Skin of body (tissue), 2 donors: Measurements from ENCODE around the gene CCDC92. TPM values are rescaled to one million over a fixed set of nuclear protein-coding genes. Genes with fewer than 3 reads are reported as not detected.

ENCODE experiments used
- DNase-seq: peaks from one replicate; lab custom pipeline; 2025; lab: John Stamatoyannopoulos, UW
- total RNA-seq: library from RNA; depleted of rRNA; stranded (reverse); fragments of >200 nt; gene quantifications from one replicate; pipeline ENCODE4 v1.2.3, GENCODE V29; 2014

The CCDC92 gene
- total RNA-seq, 1 donor from 2014 or later, result 7.8 TPM

GRCh38 chr12:123937707-123938591, 34.7 kb downstream of the CCDC92 start:
- no peak for DNase-seq

- DNase-seq, result no peak
Measured at GRCh38 chr12:123936956-123937706, 35.5 kb downstream of the CCDC92 start.

- DNase-seq, result no peak
Measured at GRCh38 chr12:123936471-123936870, 36.2 kb downstream of the CCDC92 start.

GRCh38 chr12:123935956-123936355, 36.7 kb downstream of the CCDC92 start:
- no peak for DNase-seq

GRCh38 chr12:123934829-123935228, 37.8 kb downstream of the CCDC92 start:
- DNase-seq, result no peak

GRCh38 chr12:123934016-123934620, 38.5 kb downstream of the CCDC92 start:
- DNase-seq, result no peak

GRCh38 chr12:123933214-123933613, 39.4 kb downstream of the CCDC92 start:
- DNase-seq, result no peak

GRCh38 chr12:123931686-123932321, 40.8 kb downstream of the CCDC92 start:
- no peak for DNase-seq

GRCh38 chr12:123929946-123930583, 42.6 kb downstream of the CCDC92 start:
- no peak for DNase-seq

- DNase-seq, result no peak
Measured at GRCh38 chr12:123928897-123929296, 43.7 kb downstream of the CCDC92 start.

GRCh38 chr12:123928274-123928865, 44.3 kb downstream of the CCDC92 start:
- DNase-seq, result no peak

GRCh38 chr12:123924539-123924938, 48.1 kb downstream of the CCDC92 start:
- DNase-seq, result no peak

- no peak for DNase-seq
Measured at GRCh38 chr12:123923927-123924326, 48.7 kb downstream of the CCDC92 start.

- no peak for DNase-seq
Measured at GRCh38 chr12:123923038-123923437, 49.6 kb downstream of the CCDC92 start.

- DNase-seq, result no peak
Measured at GRCh38 chr12:123919980-123920360, 52.7 kb downstream of the CCDC92 start.

- no peak for DNase-seq
Measured at GRCh38 chr12:123917337-123917850, 55.2 kb downstream of the CCDC92 start.

GRCh38 chr12:123916729-123917128, 55.9 kb downstream of the CCDC92 start:
- no peak for DNase-seq

- no peak for DNase-seq
Measured at GRCh38 chr12:123914726-123915333, 57.8 kb downstream of the CCDC92 start.

- DNase-seq, result no peak
Measured at GRCh38 chr12:123912415-123913380, 59.9 kb downstream of the CCDC92 start.
